HG02852 (cell line): ENCODE data around the gene GSTT2B.
"Not testable (repeated sequence)": the region's sequence is repeated elsewhere in the genome, so short reads cannot be mapped to it uniquely, and the experiment has no call there.

ENCODE experiments used
- ATAC-seq: cut with Tn5 transposase; IDR thresholded peaks from one replicate; pipeline ENCODE4 v1.9.1; 2021; ENCODE audit warnings: mild to moderate bottlenecking, moderate library complexity; ENCODE audit not compliant: unreplicated experiment

GSTT2B gene

DNA sequence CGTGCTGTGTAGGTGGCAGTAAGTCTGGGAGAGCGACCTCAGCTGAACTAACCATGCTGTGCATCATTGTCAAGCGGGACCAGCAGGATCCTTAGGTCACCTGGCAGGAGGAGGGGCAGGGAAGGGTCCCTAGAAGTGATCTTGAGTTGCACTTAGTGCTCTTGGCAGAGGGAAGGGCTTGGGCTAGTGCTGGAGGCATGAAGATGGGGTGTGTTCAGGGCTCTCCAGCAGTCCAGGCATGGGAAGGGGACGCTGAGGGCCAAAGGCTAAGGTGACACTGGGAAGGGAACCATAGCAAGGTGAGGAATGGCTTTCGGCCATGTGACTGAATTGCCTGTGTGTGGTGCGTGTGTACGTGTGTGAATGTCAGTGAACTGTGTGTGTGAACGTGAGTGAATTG lies 25.1 kb upstream of the GSTT2B start:
- not testable (repeated sequence) for ATAC-seq

DNA sequence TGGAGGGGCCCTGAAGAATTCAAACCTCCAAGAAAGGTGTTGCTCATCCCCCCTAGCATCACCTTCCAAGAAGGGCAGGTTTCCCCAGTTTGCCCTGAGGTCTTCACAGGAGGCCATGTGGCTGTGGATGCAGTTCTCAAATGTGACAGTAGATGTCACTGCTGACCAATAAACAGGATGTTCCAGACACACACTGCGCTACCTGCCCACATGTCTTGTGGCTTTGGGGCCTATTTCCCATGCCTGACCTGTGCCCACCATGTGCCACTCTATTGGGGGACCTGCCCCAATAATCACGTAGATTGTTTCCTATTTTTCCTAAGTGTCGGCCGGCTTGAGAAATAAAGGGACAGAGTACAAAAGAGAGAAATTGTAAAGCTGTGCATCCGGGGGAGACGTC lies 23.4 kb upstream of the GSTT2B start:
- ATAC-seq, result no peak

DNA sequence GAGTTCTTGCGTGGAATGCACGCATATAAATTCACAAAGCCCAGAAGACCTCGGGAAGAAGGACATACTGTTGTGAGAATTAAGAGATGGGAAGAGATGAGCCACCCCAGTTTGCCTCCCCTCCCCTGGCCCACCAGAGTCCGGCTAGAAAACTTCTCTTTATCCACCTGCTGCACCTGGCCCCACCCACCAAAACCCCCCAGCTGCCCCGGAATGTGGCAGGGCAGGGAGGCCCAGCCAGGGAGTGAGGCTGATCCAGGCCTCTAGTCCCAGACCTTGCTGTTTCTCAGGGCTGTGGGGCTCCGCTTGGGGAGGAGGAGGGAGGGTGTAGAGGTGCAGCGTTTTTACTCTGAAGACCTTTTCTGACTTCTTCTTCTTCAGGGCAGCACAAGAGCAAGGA lies 19.6 kb upstream of the GSTT2B start:
- ATAC-seq, result not testable (repeated sequence)

DNA sequence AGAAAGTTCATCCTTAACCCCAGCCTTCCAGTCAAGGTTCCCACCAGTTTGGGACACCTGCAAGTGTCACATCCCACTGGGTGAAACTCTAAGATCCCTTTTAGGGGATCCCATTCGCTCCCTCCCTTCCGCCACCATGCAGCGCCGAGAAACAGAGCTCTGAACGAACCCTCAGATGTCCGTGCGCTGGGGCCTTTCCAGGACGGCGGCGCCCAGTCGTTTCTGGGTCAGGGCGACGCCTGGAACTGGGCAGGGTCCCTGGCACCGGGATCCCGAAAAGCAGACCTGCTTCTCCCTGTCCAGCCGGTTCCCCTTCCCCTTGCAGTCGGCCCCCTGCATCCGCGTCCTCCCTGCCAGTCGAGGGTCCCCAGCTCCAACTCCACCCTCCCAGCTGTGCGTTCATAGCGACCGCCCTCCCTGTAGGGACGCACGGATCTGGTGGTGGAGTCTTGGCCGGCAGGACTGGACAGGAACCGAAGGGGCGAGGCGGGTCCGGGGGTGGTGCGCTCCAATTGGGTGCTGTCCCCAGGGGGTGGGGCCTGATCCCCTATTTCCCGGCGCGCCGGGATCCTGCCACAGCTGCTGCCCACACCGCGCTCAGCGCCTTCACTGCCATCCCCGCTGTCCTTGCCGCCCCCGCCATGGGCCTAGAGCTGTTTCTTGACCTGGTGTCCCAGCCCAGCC lies 18.7 kb upstream of the GSTT2B start, which contains the start of gene GSTT2:
Gene GSTT2, plus strand, starts transcription at position 578 of the 684 bp plus-strand sequence.
- not testable (repeated sequence) for ATAC-seq

DNA sequence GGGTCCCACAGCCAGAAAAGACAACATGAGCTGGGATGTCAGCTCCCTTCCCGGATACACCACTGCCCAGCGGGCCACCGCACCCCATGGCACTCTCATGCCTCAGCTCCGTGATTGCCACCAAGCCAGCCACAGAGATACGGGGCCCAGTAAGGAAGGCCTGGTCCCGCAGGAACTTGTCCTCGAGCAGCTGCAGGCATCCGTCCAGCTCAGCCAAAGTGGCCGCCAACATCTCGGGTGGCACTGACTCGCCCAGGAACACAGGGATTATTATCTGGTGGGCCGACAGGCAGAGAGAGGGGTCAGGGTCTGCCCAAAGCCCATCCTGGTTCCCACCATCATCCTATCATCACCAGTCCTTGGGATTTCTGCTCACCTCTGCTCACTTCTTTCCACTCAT lies 16.3 kb upstream of the GSTT2B start:
- not testable (repeated sequence) for ATAC-seq

DNA sequence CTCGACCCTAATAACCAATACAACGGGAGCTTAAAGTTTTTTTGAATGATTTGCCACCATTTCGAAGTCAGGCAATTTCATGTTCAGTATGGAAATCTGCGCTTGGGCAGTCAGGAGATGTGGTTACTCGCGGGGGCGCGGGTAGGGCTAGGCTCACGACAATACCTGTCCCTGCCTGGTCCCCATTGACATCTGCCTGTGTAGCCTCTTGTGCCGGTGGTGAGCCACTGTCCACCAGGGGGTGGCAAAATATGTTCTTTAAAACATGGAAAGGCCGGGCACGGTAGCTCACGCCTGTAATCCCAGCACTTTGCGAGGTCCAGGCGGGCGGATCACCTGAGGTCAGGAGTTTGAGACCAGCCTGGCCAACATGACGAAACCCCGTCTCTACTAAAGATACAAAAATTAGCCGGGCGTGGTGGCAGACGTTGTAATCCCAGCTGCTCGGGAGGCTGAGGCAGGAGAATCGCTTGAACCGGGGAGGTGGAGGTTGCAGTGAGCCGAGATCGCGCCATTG lies 13.9 kb upstream of the GSTT2B start:
- ATAC-seq, result not testable (repeated sequence)

DNA sequence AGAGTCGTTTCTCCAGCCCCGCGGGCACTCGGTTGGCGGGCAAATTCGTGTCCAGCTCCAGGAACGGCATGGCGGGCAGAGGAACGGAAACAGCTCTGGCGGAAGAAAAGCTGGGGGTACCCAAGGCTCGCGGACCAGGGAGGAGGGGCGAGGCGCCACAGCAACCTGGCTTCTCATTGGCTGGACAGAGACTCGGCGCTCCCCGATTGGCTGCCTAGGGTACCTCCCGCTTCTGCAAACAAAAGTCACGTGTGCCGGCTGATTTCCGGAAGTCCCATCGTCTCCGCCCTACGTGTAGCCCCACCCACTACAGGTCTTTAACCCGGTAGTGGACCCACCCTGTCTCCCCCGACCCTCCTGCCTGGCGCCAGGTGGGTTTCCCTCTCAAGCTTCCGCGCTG lies 13.3 kb upstream of the GSTT2B start, which contains the start of gene DDT:
Gene DDT, minus strand, starts transcription at position 97 of the 400 bp plus-strand sequence. Its CDS starts 27 bp downstream, at position 70.
- ATAC-seq, result peak; percentile 93

DNA sequence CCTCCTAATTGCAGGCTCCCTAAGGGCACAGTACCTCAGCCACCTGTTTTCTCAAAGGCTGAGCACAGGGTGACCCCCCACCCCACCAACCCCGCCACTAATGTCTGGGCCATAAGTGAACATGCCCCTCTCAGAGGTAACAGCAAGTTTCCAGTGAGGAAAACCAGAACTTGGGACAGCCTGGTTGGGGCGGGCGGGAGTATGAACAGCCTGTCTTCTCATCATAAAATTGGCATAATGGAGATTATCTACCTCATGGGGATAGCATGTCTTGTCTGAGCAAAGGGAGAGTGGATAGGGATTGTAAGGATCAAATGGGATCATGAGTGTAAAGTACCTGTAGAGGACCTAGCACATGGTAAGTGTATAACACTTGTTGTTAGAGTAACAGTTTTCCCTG lies 10.9 kb upstream of the GSTT2B start:
- ATAC-seq, result not testable (repeated sequence)

DNA sequence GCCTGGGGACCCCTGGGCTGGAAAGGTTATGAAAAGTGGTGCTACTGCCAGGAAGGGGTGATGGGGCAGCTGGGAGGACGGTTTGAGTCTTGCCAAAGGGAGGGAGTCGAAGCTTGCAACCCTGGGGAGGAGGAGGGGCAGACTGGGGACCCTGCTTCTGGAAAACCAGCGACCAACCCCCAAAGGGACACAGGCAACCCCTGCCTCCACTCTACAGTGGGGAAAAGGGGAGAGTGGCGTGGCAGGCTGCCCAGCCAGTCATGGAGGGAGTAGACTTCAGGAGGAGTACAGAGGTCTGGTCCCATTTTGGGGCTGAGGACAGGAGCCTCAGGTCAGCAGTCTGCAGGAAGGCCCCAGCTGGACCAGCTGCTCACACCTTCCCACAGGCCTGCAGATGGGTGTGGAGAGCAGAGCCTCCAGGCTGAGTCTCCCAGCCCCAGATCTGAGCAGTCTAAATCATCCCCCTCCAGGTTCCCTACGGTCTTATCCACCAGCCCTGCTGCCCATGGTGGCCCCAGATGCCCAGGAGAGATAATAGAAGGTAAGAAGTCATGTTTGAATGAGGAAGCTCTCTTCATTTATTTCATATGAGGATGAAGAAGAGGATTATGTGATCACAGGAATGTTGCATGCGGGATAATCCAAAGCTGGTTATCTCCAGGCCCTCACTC lies 10.0 kb upstream of the GSTT2B start:
- no peak for ATAC-seq

DNA sequence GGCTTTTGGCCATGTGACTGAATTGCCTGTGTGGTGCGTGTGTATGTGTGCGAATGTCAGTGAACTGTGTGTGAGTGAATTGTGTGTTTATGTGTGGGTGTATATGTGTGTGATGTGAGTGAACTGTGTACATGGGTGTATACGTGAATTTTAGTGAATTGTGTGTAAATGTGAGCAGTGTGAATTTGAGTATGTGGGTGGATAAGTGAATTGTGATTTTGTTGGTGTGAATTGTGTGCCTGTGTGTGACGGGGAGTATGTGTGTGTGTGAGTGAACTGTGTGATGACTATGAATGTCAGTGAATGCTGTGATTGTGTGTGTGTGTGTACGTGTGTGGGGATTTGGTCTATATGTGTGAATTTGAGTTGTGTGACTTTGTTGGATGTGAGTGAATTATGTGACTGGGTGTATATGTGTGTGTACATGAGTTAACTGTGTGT lies 9.2 kb upstream of the GSTT2B start:
- ATAC-seq, result no peak

DNA sequence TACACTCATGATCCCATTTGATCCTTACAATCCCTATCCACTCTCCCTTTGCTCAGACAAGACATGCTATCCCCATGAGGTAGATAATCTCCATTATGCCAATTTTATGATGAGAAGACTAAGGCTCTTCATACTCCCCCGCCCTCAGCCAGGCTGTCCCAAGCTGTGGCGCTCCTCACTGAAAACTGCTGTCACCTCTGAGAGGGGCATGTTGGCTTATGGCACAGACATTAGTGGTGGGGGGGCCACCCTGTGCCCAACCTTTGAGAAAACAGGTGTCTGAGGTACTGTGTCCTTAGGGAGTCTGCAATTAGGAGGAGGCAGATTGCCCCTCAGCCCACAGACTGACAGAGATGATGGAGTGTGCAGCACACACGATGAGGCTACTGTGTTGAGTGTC lies 8.1 kb upstream of the GSTT2B start:
- no peak for ATAC-seq

DNA sequence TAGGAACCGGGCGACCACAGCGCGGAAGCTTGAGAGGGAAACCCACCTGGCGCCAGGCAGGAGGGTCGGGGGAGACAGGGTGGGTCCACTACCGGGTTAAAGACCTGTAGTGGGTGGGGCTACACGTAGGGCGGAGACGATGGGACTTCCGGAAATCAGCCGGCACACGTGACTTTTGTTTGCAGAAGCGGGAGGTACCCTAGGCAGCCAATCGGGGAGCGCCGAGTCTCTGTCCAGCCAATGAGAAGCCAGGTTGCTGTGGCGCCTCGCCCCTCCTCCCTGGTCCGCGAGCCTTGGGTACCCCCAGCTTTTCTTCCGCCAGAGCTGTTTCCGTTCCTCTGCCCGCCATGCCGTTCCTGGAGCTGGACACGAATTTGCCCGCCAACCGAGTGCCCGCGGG lies 5.6 kb upstream of the GSTT2B start, which contains the start of gene DDTL:
Gene DDTL, plus strand, starts transcription at position 321 of the 400 bp plus-strand sequence. Its CDS starts 27 bp downstream, at position 348.
- ATAC-seq, result peak; percentile 90

DNA sequence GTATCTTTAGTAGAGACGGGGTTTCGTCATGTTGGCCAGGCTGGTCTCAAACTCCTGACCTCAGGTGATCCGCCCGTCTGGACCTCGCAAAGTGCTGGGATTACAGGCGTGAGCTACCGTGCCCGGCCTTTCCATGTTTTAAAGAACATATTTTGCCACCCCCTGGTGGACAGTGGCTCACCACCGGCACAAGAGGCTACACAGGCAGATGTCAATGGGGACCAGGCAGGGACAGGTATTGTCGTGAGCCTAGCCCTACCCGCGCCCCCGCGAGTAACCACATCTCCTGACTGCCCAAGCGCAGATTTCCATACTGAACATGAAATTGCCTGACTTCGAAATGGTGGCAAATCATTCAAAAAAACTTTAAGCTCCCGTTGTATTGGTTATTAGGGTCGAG lies 5.1 kb upstream of the GSTT2B start:
- ATAC-seq, result peak; percentile 22

DNA sequence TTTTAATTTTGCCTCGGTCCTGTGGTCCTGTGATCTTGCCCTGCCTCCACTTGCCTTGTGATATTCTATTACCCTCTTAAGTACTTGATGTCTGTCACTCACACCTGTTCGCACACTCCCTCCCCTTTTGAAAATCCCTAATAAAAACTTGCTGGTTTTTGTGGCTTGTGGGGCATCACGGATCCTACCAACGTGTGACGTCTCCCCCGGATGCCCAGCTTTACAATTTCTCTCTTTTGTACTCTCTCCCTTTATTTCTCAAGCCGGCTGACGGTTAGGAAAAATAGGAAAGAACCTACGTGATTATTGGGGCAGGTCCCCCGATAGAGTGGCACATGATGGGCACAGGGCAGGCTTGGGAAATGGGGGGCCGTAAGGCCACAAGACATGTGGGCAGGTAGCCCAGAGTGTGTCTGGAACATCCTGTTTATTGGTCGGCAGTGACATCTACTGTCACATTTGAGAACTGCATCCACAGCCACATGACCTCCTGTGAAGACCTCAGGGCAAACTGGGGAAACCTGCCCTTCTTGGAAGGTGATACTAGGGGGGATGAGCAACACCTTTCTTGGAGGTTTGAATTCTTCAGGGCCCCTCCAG lies 4.6 kb downstream of the GSTT2B start:
- ATAC-seq, result not testable (repeated sequence)

DNA sequence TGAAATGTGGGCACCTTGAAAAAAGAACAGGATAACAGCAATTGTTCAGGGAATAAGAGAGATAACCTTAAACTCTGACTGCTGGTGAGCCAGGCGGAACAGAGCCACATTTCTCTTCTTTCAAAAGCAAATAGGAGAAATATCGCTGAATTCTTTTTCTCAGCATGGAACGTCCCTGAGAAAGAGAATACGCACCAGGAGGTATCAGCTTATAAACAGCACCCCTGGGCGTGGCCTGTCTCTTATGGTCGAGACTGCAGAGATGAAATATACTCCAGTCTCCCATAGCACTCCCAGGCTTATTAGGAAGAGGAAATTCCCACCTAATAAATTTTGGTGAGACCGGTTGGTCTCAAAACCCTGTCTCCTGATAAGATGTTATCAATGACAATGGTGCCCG lies 5.1 kb downstream of the GSTT2B start:
- ATAC-seq, result not testable (repeated sequence)

DNA sequence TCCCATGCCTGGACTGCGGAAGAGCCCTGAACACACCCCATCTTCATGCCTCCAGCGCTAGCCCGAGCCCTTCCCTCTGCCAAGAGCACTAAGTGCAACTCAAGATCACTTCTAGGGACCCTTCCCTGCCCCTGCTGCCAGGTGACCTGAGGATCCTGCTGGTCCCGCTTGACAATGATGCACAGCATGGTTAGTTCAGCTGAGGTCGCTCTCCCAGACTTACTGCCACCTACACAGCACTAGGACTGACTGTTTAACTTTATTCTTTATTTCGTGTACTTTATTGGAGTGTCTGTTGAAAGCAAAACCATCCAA lies 6.0 kb downstream of the GSTT2B start:
- not testable (repeated sequence) for ATAC-seq

DNA sequence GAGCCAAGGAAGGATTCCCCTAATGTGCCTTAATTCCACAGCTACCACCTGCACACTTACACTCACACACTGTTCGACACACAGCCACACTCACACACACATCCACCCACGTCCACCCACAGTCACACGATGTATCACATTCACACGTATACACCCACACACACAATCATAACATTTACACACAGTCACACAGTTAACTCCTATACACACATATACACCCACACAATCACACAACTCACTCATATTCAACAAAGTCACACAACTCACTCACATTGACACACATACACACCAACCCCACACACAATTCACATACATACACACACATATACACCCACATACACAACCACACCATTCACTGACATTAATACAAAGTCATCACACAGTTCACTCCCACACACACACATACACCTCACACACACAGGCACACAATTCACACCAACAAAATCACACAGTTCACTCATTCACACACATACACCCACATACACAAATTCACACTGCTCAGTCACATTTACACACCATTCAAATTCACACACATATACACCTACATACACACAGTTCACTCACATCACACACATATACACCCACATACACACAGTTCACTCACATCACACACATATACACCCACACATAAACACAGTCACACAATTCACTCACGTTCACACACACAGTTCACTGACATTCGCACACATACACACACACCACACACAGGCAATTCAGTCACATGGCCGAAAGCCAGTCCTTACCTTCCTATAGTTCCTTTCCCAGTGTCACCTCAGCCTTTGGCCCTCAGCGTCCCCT lies 6.6 kb downstream of the GSTT2B start:
- not testable (repeated sequence) for ATAC-seq

DNA sequence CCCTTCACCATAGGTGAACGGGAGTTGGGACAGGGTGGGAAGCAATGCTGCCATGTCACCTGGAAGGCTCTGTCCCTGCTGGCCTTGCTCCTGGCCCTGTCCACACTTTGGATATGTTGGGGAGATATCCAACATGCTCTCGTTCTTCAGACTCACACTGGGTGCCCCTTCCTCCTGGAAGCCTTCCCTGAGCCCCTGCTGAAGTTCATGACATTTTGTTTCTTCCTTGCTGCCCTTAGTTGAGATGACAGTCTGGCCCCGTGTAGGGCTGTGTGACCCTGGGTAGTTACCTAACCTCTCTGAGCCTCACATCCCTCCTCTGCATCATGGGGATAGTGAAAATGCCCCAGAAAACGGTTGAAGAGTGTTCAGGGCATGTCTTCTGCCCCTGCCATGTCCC lies 7.5 kb downstream of the GSTT2B start:
- ATAC-seq, result not testable (repeated sequence)

DNA sequence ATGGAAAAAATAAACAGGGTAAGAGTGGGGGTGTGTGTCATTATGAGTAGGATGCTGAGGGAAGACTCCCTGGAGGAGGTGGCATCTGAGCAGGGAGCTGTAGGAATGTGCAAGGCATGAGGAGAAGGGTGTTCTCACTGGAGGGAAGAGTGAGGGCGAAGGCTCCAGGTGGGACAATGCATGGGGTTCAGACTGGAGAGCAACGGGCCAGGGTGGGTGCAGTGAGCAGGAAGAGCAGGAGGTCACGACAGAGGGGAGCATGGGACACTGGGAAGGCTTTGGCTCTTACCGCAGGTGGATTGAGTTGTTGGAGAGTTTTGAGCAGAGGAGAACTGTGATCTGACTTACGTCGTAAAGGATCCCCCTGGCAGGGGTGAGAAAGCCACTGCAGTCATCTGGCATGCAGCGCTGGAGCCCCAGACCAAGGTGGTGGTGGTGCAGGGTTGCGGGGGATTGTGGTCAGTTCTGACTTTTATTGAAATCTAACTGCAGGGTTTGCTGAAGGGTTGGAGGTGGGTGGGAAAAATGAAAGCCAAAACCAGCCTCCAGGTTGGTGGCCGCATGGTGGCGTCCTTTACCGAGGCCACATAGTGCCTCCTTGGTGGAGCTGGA lies 8.1 kb downstream of the GSTT2B start:
- ATAC-seq, result not testable (repeated sequence)

DNA sequence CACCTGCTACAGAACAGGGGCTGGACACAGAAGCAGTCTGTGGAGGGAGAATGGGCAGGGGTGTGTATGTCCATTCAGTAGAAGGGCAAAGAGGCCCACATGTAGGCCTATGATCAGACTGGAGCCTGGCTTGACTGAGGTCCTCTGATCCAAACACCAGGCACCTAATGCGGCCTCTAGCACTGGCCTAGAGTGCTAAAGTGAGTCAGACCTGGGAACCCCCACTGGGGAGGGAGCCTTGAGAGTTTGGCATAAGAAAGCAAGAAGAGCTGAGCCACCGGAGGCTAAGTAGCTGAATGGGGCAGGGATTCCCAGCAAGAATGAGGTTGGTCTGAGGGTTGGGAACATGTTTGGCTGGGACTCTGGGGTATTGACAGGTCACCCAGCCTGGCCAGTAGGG lies 9.6 kb downstream of the GSTT2B start:
- ATAC-seq, result not testable (repeated sequence)
